KMS-11 (cell line): ENCODE data around the gene NEURL2.
"Not testable (repeated sequence)": the region's sequence is repeated elsewhere in the genome, so short reads cannot be mapped to it uniquely, and the experiment has no call there.

Experiments used
- H2AFZ ChIP-seq: fragments of 200-600 bp; sonication (generic); 2 replicates; pipeline ENCODE4 v1.6.1; 2016; ENCODE audit warnings: antibody characterized with exemption, mixed run types, low read depth
- H3K27ac ChIP-seq: fragments of 200-600 bp; sonication (generic); 2 replicates; pipeline ENCODE4 v1.6.1; 2016; ENCODE audit warnings: mild to moderate bottlenecking, mixed run types
- H3K27me3 ChIP-seq: fragments of 200-600 bp; sonication (generic); 2 replicates; pipeline ENCODE4 v1.6.1; 2017; ENCODE audit warnings: mild to moderate bottlenecking, low read depth, mixed run types, moderate library complexity; ENCODE audit not compliant: insufficient read depth
- H3K36me3 ChIP-seq: fragments of 200-600 bp; sonication (generic); 2 replicates; pipeline ENCODE4 v1.6.1; 2017; ENCODE audit warnings: mild to moderate bottlenecking, mixed run types; ENCODE audit not compliant: insufficient read depth
- H3K4me1 ChIP-seq: fragments of 200-600 bp; sonication (generic); 2 replicates; pipeline ENCODE4 v1.6.1; 2016; ENCODE audit warnings: mild to moderate bottlenecking, low read depth, mixed run types; ENCODE audit not compliant: poor library complexity, severe bottlenecking
- H3K4me2 ChIP-seq: fragments of 200-600 bp; sonication (generic); 2 replicates; pipeline ENCODE4 v1.7.0; 2016; ENCODE audit warnings: mild to moderate bottlenecking, mixed run types
- H3K4me3 ChIP-seq: fragments of 200-600 bp; sonication (generic); IDR thresholded peaks from 2 replicates; pipeline ENCODE4 v1.6.1; 2017; ENCODE audit warnings: low read depth, low read length, mixed read lengths; ENCODE audit not compliant: insufficient read depth
- H3K79me2 ChIP-seq: fragments of 200-600 bp; sonication (generic); 2 replicates; pipeline ENCODE4 v1.6.1; 2016; ENCODE audit warnings: low read depth, mixed run types; ENCODE audit not compliant: insufficient read depth
- H3K9ac ChIP-seq: fragments of 200-600 bp; sonication (generic); 2 replicates; pipeline ENCODE4 v1.6.1; 2016; ENCODE audit warnings: mild to moderate bottlenecking, mixed run types
- H4K20me1 ChIP-seq: fragments of 200-600 bp; sonication (generic); 2 replicates; pipeline ENCODE4 v1.6.1; 2016; ENCODE audit warnings: mild to moderate bottlenecking, mixed run types; ENCODE audit not compliant: insufficient read depth
- TF ChIP-seq, protein P1 (sequence below): fragments of 200-600 bp; sonication (generic); conservative IDR thresholded peaks from 2 replicates; pipeline ENCODE4 v1.6.1; 2017; ENCODE audit warnings: low read depth, mild to moderate bottlenecking, antibody characterized with exemption, low read length, moderate library complexity, mixed read lengths

NEURL2 gene

DNA sequence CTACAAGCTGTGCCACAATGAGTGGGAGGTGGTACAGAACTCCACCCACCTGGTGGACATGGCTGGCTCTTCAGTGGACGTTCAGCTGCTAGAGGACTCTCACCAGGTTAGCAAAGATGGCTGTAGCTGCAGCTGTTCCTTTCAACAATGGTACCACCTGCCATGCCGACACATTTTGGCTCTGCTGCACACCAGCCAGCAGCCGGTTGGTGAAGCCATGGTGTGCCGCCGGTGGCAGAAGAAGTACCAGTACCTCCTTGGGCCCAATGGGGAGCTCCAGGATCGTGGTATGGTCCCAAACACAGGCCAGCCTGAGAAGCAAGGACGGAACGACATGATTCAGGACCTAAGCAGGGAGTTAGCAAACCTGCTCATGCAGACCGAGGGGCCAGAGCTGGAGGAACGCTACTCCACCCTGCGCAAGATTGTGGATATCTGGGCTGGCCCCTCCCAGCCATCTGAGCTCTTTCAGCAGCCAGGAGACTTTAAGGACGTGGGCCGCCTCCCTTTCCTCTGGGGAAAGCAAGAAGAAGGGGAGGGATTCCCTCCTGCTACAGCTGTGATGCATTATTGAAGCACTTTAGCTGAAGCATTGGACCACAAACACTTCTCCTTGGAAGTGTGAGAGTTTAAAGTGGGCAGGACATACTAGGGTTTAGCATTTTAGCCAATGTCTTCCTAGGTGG, 12.8 kb downstream of the NEURL2 start:
- Histone ChIP-seq H3K4me2 (no peak overlapping the region), H2AFZ (no peak overlapping the region), H3K79me2 (peaks cover 22% of the 10 kb centered on the region), H3K36me3 (no peaks in the 10 kb centered on the region; the same call in 1 of the 2 replicates), H3K4me3 (no peak overlapping the region), H3K4me1 (peaks cover 20% of the 10 kb centered on the region), H3K27ac (no peak overlapping the region), H4K20me1 (no peaks in the 10 kb centered on the region), H3K9ac (no peak overlapping the region), H3K27me3 (no peaks in the 10 kb centered on the region)
- TF ChIP-seq, protein P1, sequence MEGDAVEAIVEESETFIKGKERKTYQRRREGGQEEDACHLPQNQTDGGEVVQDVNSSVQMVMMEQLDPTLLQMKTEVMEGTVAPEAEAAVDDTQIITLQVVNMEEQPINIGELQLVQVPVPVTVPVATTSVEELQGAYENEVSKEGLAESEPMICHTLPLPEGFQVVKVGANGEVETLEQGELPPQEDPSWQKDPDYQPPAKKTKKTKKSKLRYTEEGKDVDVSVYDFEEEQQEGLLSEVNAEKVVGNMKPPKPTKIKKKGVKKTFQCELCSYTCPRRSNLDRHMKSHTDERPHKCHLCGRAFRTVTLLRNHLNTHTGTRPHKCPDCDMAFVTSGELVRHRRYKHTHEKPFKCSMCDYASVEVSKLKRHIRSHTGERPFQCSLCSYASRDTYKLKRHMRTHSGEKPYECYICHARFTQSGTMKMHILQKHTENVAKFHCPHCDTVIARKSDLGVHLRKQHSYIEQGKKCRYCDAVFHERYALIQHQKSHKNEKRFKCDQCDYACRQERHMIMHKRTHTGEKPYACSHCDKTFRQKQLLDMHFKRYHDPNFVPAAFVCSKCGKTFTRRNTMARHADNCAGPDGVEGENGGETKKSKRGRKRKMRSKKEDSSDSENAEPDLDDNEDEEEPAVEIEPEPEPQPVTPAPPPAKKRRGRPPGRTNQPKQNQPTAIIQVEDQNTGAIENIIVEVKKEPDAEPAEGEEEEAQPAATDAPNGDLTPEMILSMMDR, result no peak

DNA sequence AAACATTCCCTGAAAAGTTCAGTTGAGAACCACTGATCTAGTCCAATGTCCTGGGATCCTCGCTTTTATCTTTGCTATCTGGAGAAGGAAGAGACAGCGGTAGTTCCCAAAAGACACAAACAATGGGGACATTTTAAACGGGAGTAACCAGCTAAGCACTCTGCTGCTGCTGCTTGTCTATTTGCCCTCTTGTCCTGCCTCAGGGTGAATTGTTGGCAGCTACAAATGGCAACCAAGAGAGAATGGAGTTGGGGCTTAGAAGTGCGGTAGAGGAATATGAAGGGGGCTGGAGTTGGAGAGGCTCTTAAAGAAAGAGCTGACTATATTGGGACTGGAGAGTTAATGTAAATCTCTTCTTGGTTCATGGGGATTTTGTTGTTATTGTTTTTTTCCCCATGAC, 16.4 kb downstream of the NEURL2 start:
- Histone ChIP-seq H3K27me3 (no peaks in the 10 kb centered on the region), H3K36me3 (no peaks in the 10 kb centered on the region)
- TF ChIP-seq, protein P1, result no peak

DNA sequence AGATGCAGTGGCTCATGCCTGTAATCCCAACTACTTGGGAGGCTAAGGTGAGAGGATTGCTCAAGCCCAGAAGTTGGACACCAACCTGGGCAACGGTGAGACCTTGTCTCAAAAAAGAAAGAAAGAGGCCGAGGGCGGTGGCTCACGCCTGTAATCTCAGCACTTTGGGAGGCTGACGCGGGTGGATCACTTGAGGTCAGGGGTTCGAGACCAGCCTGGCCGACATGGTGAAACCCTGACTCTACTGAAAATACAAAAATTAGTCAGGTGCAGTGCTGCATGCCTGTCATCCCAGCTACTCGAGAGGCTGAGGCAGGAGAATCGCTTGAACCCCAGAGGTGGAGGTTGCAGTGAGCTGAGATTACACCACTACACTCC, 16.9 kb downstream of the NEURL2 start:
- not testable (repeated sequence) for H3K36me3 ChIP-seq, H3K79me2 ChIP-seq, H3K4me2 ChIP-seq, H3K27ac ChIP-seq, H3K27me3 ChIP-seq, H4K20me1 ChIP-seq, H3K9ac ChIP-seq, H2AFZ ChIP-seq, H3K4me1 ChIP-seq, H3K4me3 ChIP-seq

More for the DNA sequence above, 16.4 kb downstream of the NEURL2 start:
- no peaks in the 10 kb centered on the region for H4K20me1 ChIP-seq
- no peak overlapping the region for H3K9ac ChIP-seq
- H3K27ac ChIP-seq, result no peak overlapping the region
- H2AFZ ChIP-seq, result no peak overlapping the region
- H3K4me1 ChIP-seq, result no peaks in the 10 kb centered on the region
- H3K4me2 ChIP-seq, result no peak overlapping the region
- no peak overlapping the region for H3K4me3 ChIP-seq
- H3K79me2 ChIP-seq, result no peaks in the 10 kb centered on the region

DNA sequence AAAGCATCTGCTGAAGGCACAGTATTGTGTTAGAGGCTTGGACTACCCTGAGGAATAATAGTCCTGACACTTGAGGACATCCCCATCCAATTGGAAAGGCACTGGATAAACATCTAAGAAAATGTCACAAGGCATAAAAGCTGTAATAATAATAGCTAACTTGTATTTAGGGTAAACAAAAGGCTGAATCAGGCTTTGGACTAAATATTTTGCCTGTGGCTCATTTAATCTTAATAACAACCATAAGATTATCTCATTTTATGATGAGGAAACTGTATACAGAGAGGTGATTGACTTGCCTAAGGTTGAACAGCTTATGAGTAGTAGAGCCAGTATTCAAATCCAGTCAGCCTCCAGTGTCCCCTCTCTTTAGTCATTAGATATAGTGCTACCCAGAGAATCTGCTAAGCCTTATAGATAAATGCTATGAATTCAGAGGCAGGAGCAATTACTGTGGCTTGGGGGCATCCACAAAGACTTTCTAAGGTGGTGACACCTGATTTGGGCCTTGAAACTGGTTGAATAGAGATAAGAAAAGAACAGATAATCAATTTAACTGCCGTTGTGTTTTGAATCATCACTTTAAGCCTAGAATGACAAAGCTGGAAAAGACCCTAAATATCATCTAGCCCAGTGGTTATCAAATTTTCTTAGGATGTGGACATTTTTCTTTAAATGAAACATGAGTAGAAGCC, 17.5 kb downstream of the NEURL2 start:
- Histone ChIP-seq H3K9ac (no peak overlapping the region), H3K79me2 (no peaks in the 10 kb centered on the region), H3K27me3 (no peaks in the 10 kb centered on the region), H3K4me1 (no peaks in the 10 kb centered on the region), H3K27ac (no peak overlapping the region), H3K4me2 (no peak overlapping the region), H3K4me3 (no peak overlapping the region), H4K20me1 (no peaks in the 10 kb centered on the region), H3K36me3 (no peaks in the 10 kb centered on the region), H2AFZ (no peak overlapping the region)
- TF ChIP-seq, protein P1, result no peak

DNA sequence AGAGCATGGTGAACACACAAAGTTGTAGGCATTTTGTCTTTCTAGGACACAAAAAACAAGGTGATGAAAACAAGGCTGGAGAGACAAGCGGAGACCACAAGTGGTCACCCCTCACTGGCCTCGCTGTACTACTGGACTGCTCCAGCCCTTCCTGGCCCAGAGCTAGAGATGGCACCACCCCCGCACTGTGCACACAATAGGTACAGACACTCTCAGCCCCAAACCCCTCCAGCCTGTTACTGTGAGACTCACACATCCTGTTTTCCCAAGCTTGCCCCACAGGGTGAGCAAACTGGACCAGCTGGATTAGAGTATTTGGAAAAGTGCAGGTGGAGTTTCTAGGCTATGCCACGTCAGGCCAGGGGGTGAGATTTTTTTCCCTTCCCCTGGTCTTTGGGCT, 18.4 kb downstream of the NEURL2 start:
- Histone ChIP-seq H4K20me1 (no peaks in the 10 kb centered on the region), H2AFZ (no peak overlapping the region), H3K36me3 (no peaks in the 10 kb centered on the region), H3K4me2 (no peak overlapping the region), H3K27me3 (no peaks in the 10 kb centered on the region), H3K4me1 (no peaks in the 10 kb centered on the region), H3K4me3 (no peak overlapping the region), H3K27ac (no peak overlapping the region), H3K9ac (no peak overlapping the region), H3K79me2 (no peaks in the 10 kb centered on the region)
- TF ChIP-seq, protein P1, result no peak
